Mesendoderm (in vitro differentiated cells): ENCODE data around the gene ADAM33.

Experiments used
- DNase-seq: peaks from one replicate; pipeline ENCODE4 v3.0.0; 2013
- H2AK5ac ChIP-seq: 2 replicates; pipeline ENCODE4 v1.6.1; 2013; ENCODE audit warnings: low read length, inconsistent platforms
- H2BK120ac ChIP-seq: 2 replicates; pipeline ENCODE4 v1.6.1; 2013; ENCODE audit warnings: low read depth, mild to moderate bottlenecking, low read length, moderate library complexity, mixed read lengths
- H2BK15ac ChIP-seq: replicated peaks from 2 replicates; pipeline ENCODE4 v1.6.1; 2013; ENCODE audit warnings: low read depth, mild to moderate bottlenecking, moderate library complexity
- H2BK5ac ChIP-seq: 2 replicates; pipeline ENCODE4 v1.6.1; 2013; ENCODE audit warnings: low read length, inconsistent platforms
- H3K18ac ChIP-seq: 2 replicates; pipeline ENCODE4 v1.6.1; 2013; ENCODE audit warnings: mild to moderate bottlenecking, low read length, mixed read lengths
- H3K23ac ChIP-seq: one replicate; pipeline ENCODE4 v1.6.1; 2013; ENCODE audit warnings: low read length
- H3K27ac ChIP-seq: 2 replicates; pipeline ENCODE4 v1.5.1; 2013; ENCODE audit warnings: low read depth, mild to moderate bottlenecking, inconsistent platforms, low read length, moderate library complexity
- H3K27me3 ChIP-seq: 2 replicates; pipeline ENCODE4 v1.6.1; 2013; ENCODE audit warnings: low read length, control low read depth, mild to moderate bottlenecking, inconsistent platforms; ENCODE audit not compliant: insufficient read depth, poor library complexity
- H3K36me3 ChIP-seq: 2 replicates; pipeline ENCODE4 v1.6.1; 2013; ENCODE audit warnings: low read length, inconsistent platforms; ENCODE audit not compliant: control insufficient read depth, insufficient read depth
- H3K4ac ChIP-seq: one replicate; pipeline ENCODE4 v1.6.1; 2013; ENCODE audit warnings: low read depth, mild to moderate bottlenecking, low read length, moderate library complexity
- H3K4me1 ChIP-seq: 2 replicates; pipeline ENCODE4 v1.6.1; 2013; ENCODE audit warnings: low read depth, low read length, inconsistent platforms; ENCODE audit not compliant: control insufficient read depth
- H3K4me2 ChIP-seq: 2 replicates; pipeline ENCODE4 v1.6.1; 2013; ENCODE audit warnings: low read length
- H3K4me3 ChIP-seq: 2 replicates; pipeline ENCODE4 v1.5.1; 2013; ENCODE audit warnings: mild to moderate bottlenecking, low read length
- H3K56ac ChIP-seq: one replicate; pipeline ENCODE4 v1.6.1; 2013; ENCODE audit warnings: low read length
- H3K79me1 ChIP-seq: 2 replicates; pipeline ENCODE4 v1.6.1; 2013; ENCODE audit warnings: low read length, inconsistent platforms
- H3K79me2 ChIP-seq: 2 replicates; pipeline ENCODE4 v1.6.1; 2013; ENCODE audit warnings: mild to moderate bottlenecking, low read length; ENCODE audit not compliant: control insufficient read depth, insufficient read depth
- H3K9ac ChIP-seq: 2 replicates; pipeline ENCODE4 v1.6.1; 2013; ENCODE audit warnings: low read length, inconsistent platforms
- H4K5ac ChIP-seq: one replicate; pipeline ENCODE4 v1.6.1; 2013; ENCODE audit warnings: low read length
- H4K8ac ChIP-seq: one replicate; pipeline ENCODE4 v1.6.1; 2013; ENCODE audit warnings: low read depth, mild to moderate bottlenecking, control low read depth, low read length, moderate library complexity
- WGBS: extraction: QIAGEN DNeasy Blood & Tissue Kit; methylation state at CpG from one replicate; pipeline ENCODE4 v1.1.7; 2013; ENCODE audit warnings: low lambda C conversion rate, missing lambda C conversion rate; ENCODE audit not compliant: insufficient coverage; ENCODE audit errors: extremely low coverage; 5-methylcytosine and 5-hydroxymethylcytosine counted together

The ADAM33 gene

GRCh38 chr20:3680701-3681351 lies 984 bp downstream of the ADAM33 start:
- H2AK5ac ChIP-seq: no peak overlapping the region
- H3K79me2 ChIP-seq: no peaks in the 10 kb centered on the region
- H3K4me2 ChIP-seq: no peak overlapping the region
- H4K8ac ChIP-seq: no peak overlapping the region
- no peak overlapping the region for H2BK120ac ChIP-seq
- H4K5ac ChIP-seq: no peak overlapping the region
- H3K18ac ChIP-seq: no peak overlapping the region
- no peak overlapping the region for H2BK15ac ChIP-seq
- H2BK5ac ChIP-seq: no peak overlapping the region
- H3K27me3 ChIP-seq: no peaks in the 10 kb centered on the region
- no peak overlapping the region for H3K56ac ChIP-seq
- no peak overlapping the region for H3K4ac ChIP-seq
- no peak overlapping the region for H3K27ac ChIP-seq
- no peaks in the 10 kb centered on the region for H3K36me3 ChIP-seq
- no peak for DNase-seq
- H3K4me1 ChIP-seq: no peaks in the 10 kb centered on the region
- no peak overlapping the region for H3K4me3 ChIP-seq
- WGBS: no CpG with 5 or more reads among the region's 15 CpGs
- H3K79me1 ChIP-seq: no peaks in the 10 kb centered on the region
- H3K23ac ChIP-seq: no peak overlapping the region
- H3K9ac ChIP-seq: no peak overlapping the region

DNA sequence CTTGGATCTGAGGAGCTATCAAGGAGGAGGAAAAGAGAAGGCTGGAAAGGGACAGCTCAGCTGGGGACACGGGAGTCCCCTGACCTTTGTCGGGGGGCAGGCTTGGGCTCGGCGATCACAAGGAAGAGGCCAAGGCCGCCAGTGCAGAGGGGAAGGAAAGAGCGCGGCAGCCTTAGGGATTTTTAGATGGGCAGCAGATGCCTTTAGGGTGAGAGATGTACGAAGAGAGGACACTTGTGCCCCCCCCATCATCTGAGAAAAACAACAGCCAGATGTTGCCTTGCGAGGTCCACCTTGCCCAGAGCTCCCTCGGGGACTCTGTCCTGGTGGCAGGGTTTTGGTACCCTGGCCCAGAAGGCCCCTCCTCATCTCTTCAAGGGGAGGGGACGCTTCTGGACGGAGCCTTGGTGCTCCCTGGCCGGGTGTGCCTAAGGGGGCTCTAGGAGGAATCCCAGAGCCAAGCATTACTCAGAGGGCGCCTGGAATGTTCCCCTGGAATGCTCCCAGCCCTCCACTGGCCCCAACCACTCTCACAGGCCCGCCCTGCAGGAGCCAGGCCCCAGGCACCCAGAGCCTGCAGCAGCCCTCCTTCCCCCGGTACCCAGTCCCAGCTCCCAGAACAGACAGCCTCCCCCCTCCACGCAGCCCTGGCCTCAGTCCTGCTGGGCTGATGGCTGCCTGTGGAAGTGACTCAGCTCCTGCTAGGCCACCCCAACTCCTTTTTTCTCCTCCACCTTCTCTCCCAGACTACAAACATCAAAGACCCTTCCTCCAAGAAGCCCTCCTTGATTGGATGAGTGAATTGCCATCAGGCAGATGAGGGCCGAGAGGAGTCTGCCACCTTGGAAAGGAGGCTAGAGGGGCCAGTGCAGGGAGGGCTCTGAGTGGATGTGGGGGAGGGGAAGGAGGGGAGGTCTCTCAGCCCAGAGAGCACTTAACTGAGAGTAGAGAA lies 1.8 kb downstream of the ADAM33 start:
- Histone ChIP-seq H3K9ac (no peak overlapping the region), H4K5ac (no peak overlapping the region), H3K4me1 (no peaks in the 10 kb centered on the region), H4K8ac (no peak overlapping the region), H2BK120ac (no peak overlapping the region), H3K18ac (no peak overlapping the region), H3K79me1 (no peaks in the 10 kb centered on the region), H3K4me2 (no peak overlapping the region), H3K36me3 (no peaks in the 10 kb centered on the region), H3K4ac (no peak overlapping the region), H3K27me3 (no peaks in the 10 kb centered on the region), H3K56ac (no peak overlapping the region), H3K23ac (no peak overlapping the region), H3K79me2 (no peaks in the 10 kb centered on the region), H3K4me3 (no peak overlapping the region), H2AK5ac (no peak overlapping the region), H3K27ac (no peak overlapping the region), H2BK15ac (no peak overlapping the region), H2BK5ac (no peak overlapping the region)
- DNase-seq: peak; percentile 73
- no CpG with 5 or more reads among the region's 18 CpGs for WGBS

DNA sequence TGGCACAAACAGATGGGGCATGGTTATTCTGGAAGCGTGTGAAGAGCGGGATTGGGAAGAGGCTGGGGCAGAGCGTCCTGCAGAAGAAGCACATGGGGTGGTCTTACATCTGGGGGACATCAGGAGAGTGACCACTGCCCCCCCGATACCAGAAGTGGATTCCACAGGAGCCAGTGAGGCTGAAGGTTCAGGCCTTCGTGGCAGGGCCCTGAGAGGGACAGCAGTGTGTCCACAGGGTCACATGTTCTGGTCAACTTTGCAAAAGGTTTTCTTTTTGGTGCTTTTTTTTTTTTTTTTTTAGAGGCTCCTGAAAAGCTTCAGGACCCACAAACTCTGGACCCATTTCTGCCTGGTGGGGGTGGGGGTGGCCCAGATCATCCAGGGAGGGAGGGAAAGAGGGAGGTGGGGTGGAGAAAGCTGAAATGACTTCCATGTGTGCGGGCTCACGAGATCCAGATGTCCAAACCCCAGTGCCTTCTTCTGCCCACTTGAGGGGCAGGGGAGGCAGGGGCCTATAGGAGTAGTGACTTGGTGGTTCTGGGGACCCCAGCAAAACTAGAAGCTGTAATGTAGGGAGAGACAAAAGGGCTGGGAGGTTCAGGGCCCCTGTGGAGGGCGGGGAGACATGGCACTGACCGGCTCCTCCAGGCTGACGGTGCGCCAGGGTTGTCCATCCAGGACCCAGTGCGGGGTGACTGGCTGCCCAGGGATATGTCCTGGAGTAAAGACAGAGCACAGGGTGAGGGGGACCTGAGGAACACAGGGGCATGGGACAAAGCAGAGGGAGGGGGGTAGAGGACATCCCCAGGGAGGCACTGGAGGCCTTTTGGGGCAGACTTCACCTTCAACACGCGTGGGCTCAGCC lies 2.7 kb downstream of the ADAM33 start:
- no peak overlapping the region for H3K23ac ChIP-seq
- DNase-seq: no peak
- H3K56ac ChIP-seq: no peak overlapping the region
- H3K79me1 ChIP-seq: no peaks in the 10 kb centered on the region
- no peaks in the 10 kb centered on the region for H3K4me1 ChIP-seq
- H3K27me3 ChIP-seq: no peaks in the 10 kb centered on the region
- H3K4ac ChIP-seq: no peak overlapping the region
- H3K36me3 ChIP-seq: no peaks in the 10 kb centered on the region
- no peaks in the 10 kb centered on the region for H3K79me2 ChIP-seq
- no peak overlapping the region for H2BK120ac ChIP-seq
- no peak overlapping the region for H3K18ac ChIP-seq
- no peak overlapping the region for H3K4me2 ChIP-seq
- no peak overlapping the region for H2BK15ac ChIP-seq
- H3K4me3 ChIP-seq: no peak overlapping the region
- H3K9ac ChIP-seq: no peak overlapping the region
- no CpG with 5 or more reads among the region's 14 CpGs for WGBS
- no peak overlapping the region for H4K5ac ChIP-seq
- H3K27ac ChIP-seq: no peak overlapping the region
- H2BK5ac ChIP-seq: no peak overlapping the region
- H2AK5ac ChIP-seq: no peak overlapping the region
- H4K8ac ChIP-seq: no peak overlapping the region

DNA sequence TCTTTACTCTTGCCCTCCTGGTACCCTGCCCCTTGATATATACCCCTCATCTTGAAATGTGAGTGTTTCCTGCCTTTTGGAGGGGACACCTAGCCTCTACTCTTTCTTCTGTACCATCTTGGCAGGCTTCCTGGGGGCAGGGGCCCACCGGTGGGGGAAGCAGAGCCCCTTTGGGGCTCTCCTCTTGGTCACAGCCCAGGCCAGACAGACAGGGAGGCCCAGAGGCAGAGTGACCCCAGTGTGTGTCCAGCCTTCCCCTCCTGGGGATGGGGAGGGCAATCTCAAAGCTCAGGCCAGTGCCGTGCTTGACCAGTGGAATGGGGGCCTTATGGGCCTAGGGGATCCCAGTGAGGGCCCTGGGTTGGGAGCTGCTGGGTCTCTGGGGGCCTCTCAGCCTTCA lies 3.6 kb downstream of the ADAM33 start:
- no peak overlapping the region for H3K9ac ChIP-seq
- no peak overlapping the region for H3K56ac ChIP-seq
- H4K5ac ChIP-seq: no peak overlapping the region
- H2AK5ac ChIP-seq: no peak overlapping the region
- H3K4ac ChIP-seq: no peak overlapping the region
- H3K36me3 ChIP-seq: no peaks in the 10 kb centered on the region
- no CpG with 5 or more reads among the region's 2 CpGs for WGBS
- no peak overlapping the region for H4K8ac ChIP-seq
- H3K4me2 ChIP-seq: no peak overlapping the region
- H3K23ac ChIP-seq: no peak overlapping the region
- H2BK5ac ChIP-seq: no peak overlapping the region
- H2BK120ac ChIP-seq: no peak overlapping the region
- no peak overlapping the region for H3K27ac ChIP-seq
- no peak overlapping the region for H3K4me3 ChIP-seq
- no peak overlapping the region for H2BK15ac ChIP-seq
- no peak overlapping the region for H3K18ac ChIP-seq
- H3K4me1 ChIP-seq: no peaks in the 10 kb centered on the region
- no peaks in the 10 kb centered on the region for H3K79me2 ChIP-seq
- DNase-seq: no peak
- no peaks in the 10 kb centered on the region for H3K79me1 ChIP-seq
- no peaks in the 10 kb centered on the region for H3K27me3 ChIP-seq

DNA sequence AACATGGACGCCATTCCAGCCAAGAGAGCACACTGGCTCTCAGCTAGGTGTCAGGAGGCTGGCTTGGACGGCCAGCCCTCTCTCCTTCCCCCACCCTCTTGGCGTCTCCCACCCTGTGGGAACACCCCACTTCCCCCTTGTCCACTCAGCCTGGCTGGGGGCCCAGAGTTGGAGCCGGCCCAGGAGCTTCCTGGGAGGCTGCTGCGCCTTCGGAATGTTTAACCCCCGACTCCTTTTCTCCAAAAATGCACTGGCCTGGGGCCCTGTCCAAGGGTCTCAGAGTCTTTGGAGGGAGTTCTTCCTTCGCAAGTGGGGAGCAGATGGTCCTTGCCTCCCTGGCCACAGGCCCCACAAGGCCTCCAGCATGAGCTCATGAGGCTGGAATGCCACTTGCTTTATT lies 4.1 kb downstream of the ADAM33 start:
- no peak overlapping the region for H3K23ac ChIP-seq
- H3K18ac ChIP-seq: no peak overlapping the region
- no peaks in the 10 kb centered on the region for H3K79me1 ChIP-seq
- peaks cover 2% of the 10 kb centered on the region for H3K27me3 ChIP-seq
- H3K9ac ChIP-seq: no peak overlapping the region
- no peak overlapping the region for H2BK5ac ChIP-seq
- H3K27ac ChIP-seq: no peak overlapping the region
- H3K4ac ChIP-seq: no peak overlapping the region
- H2BK15ac ChIP-seq: no peak overlapping the region
- no peak overlapping the region for H3K4me3 ChIP-seq
- no peaks in the 10 kb centered on the region for H3K36me3 ChIP-seq
- no peak overlapping the region for H2BK120ac ChIP-seq
- H4K8ac ChIP-seq: no peak overlapping the region
- no peak for DNase-seq
- H3K79me2 ChIP-seq: no peaks in the 10 kb centered on the region
- H2AK5ac ChIP-seq: no peak overlapping the region
- no peaks in the 10 kb centered on the region for H3K4me1 ChIP-seq
- H4K5ac ChIP-seq: no peak overlapping the region
- H3K56ac ChIP-seq: no peak overlapping the region
- no peak overlapping the region for H3K4me2 ChIP-seq
- no CpG with 5 or more reads among the region's 8 CpGs for WGBS
